ENCODE results near the gene PARP15.
A peak's percentile ranks its signal among the peaks of the same experiment; 100 is the strongest.
"Not testable (repeated sequence)": the region's sequence is repeated elsewhere in the genome, so short reads cannot be mapped to it uniquely, and the experiment has no call there.

PARP15 gene

GRCh38 chr3:122651962-122652361 is 74.5 kb downstream of the PARP15 start:
- H3K9me3 Mint-ChIP-seq; H3K27me3 Mint-ChIP-seq; H3K4me3 Mint-ChIP-seq; H3K36me3 Mint-ChIP-seq (ENCODE audit: low read depth); H3K27ac Mint-ChIP-seq: not testable (repeated sequence)
- H3K4me1 Mint-ChIP-seq (ENCODE audit: low read depth): peaks cover 11% of the 10 kb centered on the region

DNA sequence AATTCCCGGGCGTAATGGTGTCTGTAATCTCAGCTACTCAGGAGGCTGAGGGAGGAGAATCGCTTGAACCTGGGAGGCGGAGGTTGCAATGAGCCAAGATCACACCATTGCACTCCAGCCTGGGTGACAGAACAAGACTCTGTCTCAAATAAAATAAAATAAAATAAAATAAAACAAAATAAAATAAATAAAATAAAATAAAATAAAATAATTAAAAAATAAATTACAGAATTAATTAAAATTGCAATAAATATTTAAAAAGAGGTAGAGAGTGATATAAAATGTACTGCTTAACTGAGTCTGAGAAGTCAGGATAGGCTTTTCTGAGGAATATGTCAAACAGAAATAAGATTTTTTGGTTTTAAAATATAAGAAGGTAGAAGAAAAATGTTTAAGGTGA is 80.9 kb downstream of the PARP15 start:
- H3K9me3 Mint-ChIP-seq; H3K27ac Mint-ChIP-seq; H3K27me3 Mint-ChIP-seq; H3K4me3 Mint-ChIP-seq; H3K36me3 Mint-ChIP-seq (ENCODE audit: low read depth); H3K4me1 Mint-ChIP-seq (ENCODE audit: low read depth): not testable (repeated sequence)

DNA sequence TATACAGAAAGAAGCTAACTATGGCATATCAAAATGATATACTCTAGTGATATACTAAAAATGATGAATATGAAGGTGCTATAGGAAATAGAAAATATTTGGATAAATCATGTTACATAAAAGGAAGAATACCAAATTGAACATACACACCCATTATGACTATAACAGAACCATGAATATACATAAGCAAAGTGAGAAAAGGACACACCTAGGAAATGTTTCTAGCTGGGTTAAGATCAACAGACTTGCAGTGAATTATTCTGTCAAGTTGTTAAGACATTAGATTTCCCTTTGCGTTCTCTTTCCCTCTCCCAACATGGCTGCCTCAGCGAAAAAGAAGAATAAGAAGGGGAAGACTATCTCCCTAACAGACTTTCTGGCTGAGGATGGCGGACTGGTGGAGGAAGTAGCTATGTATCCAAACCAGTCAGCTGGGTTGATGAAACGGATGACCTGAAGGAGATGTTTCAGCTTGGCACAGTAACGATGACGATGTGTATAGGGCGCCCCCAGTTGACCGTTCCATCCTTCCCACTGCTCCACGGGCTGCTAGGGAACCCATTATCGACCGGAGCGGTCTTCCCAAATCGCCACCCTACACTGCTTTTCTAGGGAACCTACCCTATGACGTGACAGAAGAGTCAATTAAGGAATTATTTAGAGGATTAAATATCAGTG is 83.0 kb downstream of the PARP15 start:
- Mint-ChIP-seq H3K27ac (no peak overlapping the region), H3K27me3 (no peaks in the 10 kb centered on the region), H3K4me3 (no peak overlapping the region), H3K36me3 (ENCODE audit: low read depth) (no peaks in the 10 kb centered on the region), H3K4me1 (ENCODE audit: low read depth) (peaks cover 10% of the 10 kb centered on the region), H3K9me3 (no peaks in the 10 kb centered on the region)

- no peaks in the 10 kb centered on the region for H3K9me3 Mint-ChIP-seq
- peaks cover 10% of the 10 kb centered on the region for H3K4me1 Mint-ChIP-seq (ENCODE audit: low read depth)
- H3K4me3 Mint-ChIP-seq: no peak overlapping the region
- H3K27me3 Mint-ChIP-seq: no peaks in the 10 kb centered on the region
- no peak overlapping the region for H3K27ac Mint-ChIP-seq
- no peaks in the 10 kb centered on the region for H3K36me3 Mint-ChIP-seq (ENCODE audit: low read depth)
Measured at GRCh38 chr3:122661633-122662032, 84.2 kb downstream of the PARP15 start.

DNA sequence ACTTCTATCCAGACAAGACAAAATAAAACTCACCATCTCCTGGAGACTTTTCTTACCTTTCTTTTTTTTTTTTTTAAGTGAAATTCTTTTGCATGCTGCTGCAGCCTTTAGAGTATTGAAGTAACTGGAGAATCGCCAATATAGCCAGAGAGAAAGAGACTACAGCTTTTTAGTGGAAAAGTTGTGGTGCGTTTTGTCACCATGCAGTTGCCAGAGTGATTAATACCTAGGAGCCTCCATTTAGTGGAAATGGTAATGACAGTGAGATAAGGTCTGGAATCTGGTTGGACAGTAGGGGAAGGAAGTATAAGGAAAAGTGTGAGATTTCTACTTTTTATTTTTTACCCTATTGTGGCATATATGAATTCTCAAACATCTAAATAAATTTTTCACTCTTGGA is 85.1 kb downstream of the PARP15 start:
- Mint-ChIP-seq H3K4me3 (no peak overlapping the region), H3K4me1 (ENCODE audit: low read depth) (peaks cover 10% of the 10 kb centered on the region), H3K36me3 (ENCODE audit: low read depth) (no peaks in the 10 kb centered on the region), H3K27ac (no peak overlapping the region), H3K27me3 (no peaks in the 10 kb centered on the region), H3K9me3 (no peaks in the 10 kb centered on the region)

- H3K9me3 Mint-ChIP-seq: no peaks in the 10 kb centered on the region
- H3K27ac Mint-ChIP-seq: no peak overlapping the region
- no peaks in the 10 kb centered on the region for H3K36me3 Mint-ChIP-seq (ENCODE audit: low read depth)
- H3K27me3 Mint-ChIP-seq: no peaks in the 10 kb centered on the region
- H3K4me3 Mint-ChIP-seq: no peak overlapping the region
- H3K4me1 Mint-ChIP-seq (ENCODE audit: low read depth): peaks cover 24% of the 10 kb centered on the region
Measured at GRCh38 chr3:122665226-122665786, 87.9 kb downstream of the PARP15 start.

- no peaks in the 10 kb centered on the region for H3K36me3 Mint-ChIP-seq (ENCODE audit: low read depth)
Measured at GRCh38 chr3:122665881-122666280, 88.4 kb downstream of the PARP15 start.

DNA sequence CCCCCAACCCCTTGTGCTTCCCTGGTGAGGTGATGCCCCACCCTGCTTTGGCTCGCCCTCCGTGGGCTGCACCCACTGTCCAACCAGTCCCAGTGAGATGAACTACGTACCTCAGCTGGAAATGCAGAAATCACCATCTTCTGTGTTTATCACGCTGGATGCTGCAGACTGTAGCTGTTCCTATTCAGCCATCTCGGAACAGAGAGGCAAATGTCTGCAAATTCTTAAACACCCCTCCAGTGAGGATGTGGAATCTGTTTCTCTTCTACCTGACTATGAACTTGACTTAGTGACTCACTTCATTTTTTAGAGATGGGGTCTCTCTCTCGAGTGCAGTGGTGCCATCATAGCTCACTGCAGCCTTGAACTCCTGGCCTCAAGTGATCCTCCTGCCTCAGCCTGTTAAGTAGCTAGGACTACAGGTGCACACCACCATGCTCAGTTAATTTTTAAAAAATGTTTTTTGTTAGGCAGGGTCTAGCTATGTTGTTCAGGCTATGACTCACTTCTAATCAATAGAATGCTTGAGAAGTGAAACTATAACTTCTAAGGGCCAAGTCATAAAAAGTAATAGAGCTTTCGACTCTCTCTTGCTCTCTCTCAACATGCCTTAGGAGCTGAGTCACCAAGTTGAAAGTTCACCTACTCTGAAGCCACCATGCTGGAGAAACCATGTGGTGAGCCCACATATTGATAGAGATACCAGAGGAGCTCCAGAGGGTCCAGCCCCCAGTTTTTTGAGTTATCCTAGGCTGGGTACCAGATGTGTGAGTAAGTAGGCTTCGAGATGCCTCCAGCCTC is 91.7 kb downstream of the PARP15 start:
- peak overlapping the region; percentile 10 for H3K27ac Mint-ChIP-seq
- no peaks in the 10 kb centered on the region for H3K27me3 Mint-ChIP-seq
- H3K36me3 Mint-ChIP-seq (ENCODE audit: low read depth): no peaks in the 10 kb centered on the region
- no peak overlapping the region for H3K4me3 Mint-ChIP-seq
- peaks cover 14% of the 10 kb centered on the region for H3K4me1 Mint-ChIP-seq (ENCODE audit: low read depth)
- peaks cover 3% of the 10 kb centered on the region for H3K9me3 Mint-ChIP-seq

More at GRCh38 chr3:122665881-122666280, 88.4 kb downstream of the PARP15 start:
- H3K27me3 Mint-ChIP-seq: no peaks in the 10 kb centered on the region
- H3K4me1 Mint-ChIP-seq (ENCODE audit: low read depth): peaks cover 24% of the 10 kb centered on the region
- H3K27ac Mint-ChIP-seq: no peak overlapping the region
- no peak overlapping the region for H3K4me3 Mint-ChIP-seq
- peaks cover 3% of the 10 kb centered on the region for H3K9me3 Mint-ChIP-seq

GRCh38 chr3:122671553-122671952 is 94.1 kb downstream of the PARP15 start:
- no peak overlapping the region for H3K27ac Mint-ChIP-seq
- H3K9me3 Mint-ChIP-seq: peaks cover 3% of the 10 kb centered on the region
- no peak overlapping the region for H3K4me3 Mint-ChIP-seq
- H3K36me3 Mint-ChIP-seq (ENCODE audit: low read depth): no peaks in the 10 kb centered on the region
- no peaks in the 10 kb centered on the region for H3K27me3 Mint-ChIP-seq
- H3K4me1 Mint-ChIP-seq (ENCODE audit: low read depth): peaks cover 14% of the 10 kb centered on the region

DNA sequence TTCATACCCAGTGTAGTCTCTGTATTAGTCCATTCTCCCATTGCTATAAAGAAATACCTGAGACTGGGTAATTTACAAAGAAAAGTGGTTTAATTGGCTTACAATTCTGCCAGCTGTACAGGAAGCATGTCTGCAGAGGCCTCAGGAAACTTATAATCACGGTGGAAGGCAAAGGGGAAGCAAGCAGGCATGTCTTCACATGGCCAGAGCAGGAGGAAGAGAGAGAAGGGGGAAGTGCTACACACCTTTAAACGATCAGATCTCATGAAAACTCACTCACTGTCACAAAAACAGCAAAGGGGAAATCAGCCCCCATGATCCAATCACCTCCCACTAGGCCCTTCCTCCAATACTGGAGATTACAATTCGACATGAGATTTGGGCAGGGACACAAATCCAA is 96.9 kb downstream of the PARP15 start:
- no peak overlapping the region for H3K27ac Mint-ChIP-seq
- peaks cover 22% of the 10 kb centered on the region for H3K4me1 Mint-ChIP-seq (ENCODE audit: low read depth)
- H3K36me3 Mint-ChIP-seq (ENCODE audit: low read depth): no peaks in the 10 kb centered on the region
- H3K4me3 Mint-ChIP-seq: no peak overlapping the region
- no peaks in the 10 kb centered on the region for H3K27me3 Mint-ChIP-seq
- H3K9me3 Mint-ChIP-seq: peaks cover 3% of the 10 kb centered on the region

DNA sequence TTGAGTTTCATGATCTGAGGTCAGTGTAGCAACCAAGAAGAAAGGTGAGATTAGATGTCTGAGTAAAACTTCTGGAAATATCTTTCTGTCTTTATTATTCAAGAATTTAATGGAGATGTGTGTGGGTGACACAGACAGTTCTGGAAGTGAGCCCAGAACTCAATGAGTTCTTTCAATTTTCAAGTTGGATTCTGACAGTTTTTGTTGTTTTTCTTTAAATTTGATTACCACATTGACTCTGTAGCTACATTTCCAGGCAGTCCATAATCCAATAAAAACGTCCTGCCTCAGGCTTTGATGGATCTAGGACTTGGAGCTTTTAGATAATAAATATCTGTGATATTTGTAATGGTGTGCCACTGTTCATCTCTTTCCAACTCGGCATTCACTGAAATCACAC is 99.3 kb downstream of the PARP15 start:
- Mint-ChIP-seq H3K4me1 (ENCODE audit: low read depth) (peaks cover 32% of the 10 kb centered on the region), H3K27me3 (no peaks in the 10 kb centered on the region), H3K4me3 (no peak overlapping the region), H3K27ac (no peak overlapping the region), H3K9me3 (no peaks in the 10 kb centered on the region), H3K36me3 (ENCODE audit: low read depth) (peaks cover 5% of the 10 kb centered on the region)

GRCh38 chr3:122677216-122677615 is 99.8 kb downstream of the PARP15 start:
- Mint-ChIP-seq H3K4me1 (ENCODE audit: low read depth) (peaks cover 36% of the 10 kb centered on the region), H3K36me3 (ENCODE audit: low read depth) (peaks cover 5% of the 10 kb centered on the region), H3K4me3 (no peak overlapping the region), H3K27ac (no peak overlapping the region), H3K27me3 (no peaks in the 10 kb centered on the region), H3K9me3 (no peaks in the 10 kb centered on the region)

- Mint-ChIP-seq H3K27ac (peak overlapping the region; percentile 94), H3K4me3 (peak overlapping the region; percentile 9), H3K36me3 (ENCODE audit: low read depth) (peaks cover 12% of the 10 kb centered on the region), H3K27me3 (no peaks in the 10 kb centered on the region), H3K9me3 (no peaks in the 10 kb centered on the region), H3K4me1 (ENCODE audit: low read depth) (peaks cover 49% of the 10 kb centered on the region)
Measured at GRCh38 chr3:122678506-122678905, 101.1 kb downstream of the PARP15 start.

- Mint-ChIP-seq H3K4me1 (ENCODE audit: low read depth) (peaks cover 57% of the 10 kb centered on the region), H3K27me3 (no peaks in the 10 kb centered on the region), H3K36me3 (ENCODE audit: low read depth) (peaks cover 15% of the 10 kb centered on the region), H3K9me3 (no peaks in the 10 kb centered on the region), H3K4me3 (peak overlapping the region; percentile 97), H3K27ac (peak overlapping the region; percentile 94)
Measured at GRCh38 chr3:122679085-122679881, 101.8 kb downstream of the PARP15 start.
